Measurements from ENCODE around the gene VPS13D.

- TF ChIP-seq POLR2A (IDR thresholded peaks at IDR 0.05; ENCODE audit: low read length) = no peak
- TF ChIP-seq GATA1 (IDR thresholded peaks at IDR 0.05; ENCODE audit: low read depth, low read length) = no peak
Observed at GRCh38 chr1:12411098-12411497, 181.3 kb downstream of the VPS13D start.

Data from erythroblast (primary cell).